NK-92 (cell line): Measurements from ENCODE around the gene C2CD2L.
"Not testable (repeated sequence)": the region's sequence is repeated elsewhere in the genome, so short reads cannot be mapped to it uniquely, and the experiment has no call there.

Source experiments
- DNase-seq: peaks from one replicate; lab custom pipeline; 2025; ENCODE audit not compliant: unreplicated experiment; lab: John Stamatoyannopoulos, UW

The C2CD2L gene

DNA sequence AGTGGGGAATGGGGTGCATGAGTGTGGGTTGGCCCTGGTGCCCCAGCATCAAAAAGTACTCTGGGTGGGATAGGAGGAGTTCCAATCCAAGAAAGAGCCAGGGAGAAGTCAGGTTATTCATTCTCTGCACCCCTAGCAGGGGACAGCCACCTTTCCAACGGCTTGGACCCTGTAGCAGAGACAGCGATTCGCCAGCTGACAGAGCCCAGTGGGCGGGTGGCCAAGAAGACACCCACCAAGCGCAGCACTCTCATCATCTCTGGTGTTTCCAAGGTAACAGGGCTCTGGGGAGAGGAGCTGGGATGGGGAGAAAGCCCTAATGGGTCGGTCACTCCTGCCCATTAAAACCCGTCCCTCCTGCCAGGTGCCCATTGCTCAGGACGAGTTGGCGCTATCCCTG, 6.6 kb downstream of the C2CD2L start:
- DNase-seq, result no peak

DNA sequence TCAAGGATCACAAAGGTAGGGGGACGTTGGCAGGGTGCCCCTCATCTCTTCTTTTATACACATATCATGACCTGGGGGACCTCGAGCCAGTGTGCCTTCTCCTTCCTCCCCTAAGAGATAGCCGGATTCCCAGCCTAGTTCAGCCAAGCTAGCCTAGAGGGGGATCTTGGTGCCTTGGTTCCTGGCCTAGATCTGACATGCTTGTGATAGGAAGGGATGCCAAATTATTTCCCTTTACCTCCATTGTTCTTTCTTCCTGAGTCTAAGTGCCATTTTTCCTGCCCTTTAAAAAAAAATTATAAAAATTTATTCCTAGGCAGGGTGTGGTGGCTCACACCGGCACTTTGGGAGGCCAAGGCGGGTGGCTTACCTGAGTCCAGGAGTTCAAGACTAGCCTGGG, 7.2 kb downstream of the C2CD2L start:
- DNase-seq, result no peak

DNA sequence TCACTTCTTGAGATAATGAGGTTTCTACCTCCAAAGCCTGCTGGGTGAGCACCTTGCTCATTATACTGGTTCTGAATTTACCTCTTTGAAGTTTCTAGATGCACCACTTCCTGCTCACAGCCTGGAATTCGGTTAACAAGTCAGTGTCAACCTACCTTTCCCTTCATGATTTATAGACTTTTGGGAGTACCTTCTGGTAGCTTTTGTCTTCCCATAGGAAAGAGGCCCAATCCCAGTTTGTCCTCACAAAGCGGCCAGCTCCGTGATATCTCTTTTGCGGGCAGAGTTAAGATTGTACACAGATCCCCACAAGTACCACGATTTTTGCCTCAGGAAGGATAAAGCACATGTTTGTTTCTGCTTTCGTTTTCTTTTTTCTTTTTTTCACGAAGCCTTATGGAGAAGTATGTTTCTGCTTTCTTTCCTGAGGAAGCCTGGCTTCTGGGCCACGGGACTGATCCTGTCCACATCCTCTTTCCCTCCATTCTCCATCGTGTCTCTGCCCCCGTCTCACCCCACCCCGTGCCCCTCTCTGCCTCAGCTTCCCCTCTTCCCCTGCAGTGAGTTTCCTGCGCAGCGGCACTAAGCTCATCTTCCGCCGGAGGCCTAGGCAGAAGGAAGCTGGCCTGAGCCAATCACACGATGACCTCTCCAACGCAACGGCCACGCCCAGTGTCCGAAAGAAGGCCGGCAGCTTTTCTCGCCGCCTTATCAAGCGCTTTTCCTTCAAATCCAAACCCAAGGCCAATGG, 8.5 kb downstream of the C2CD2L start:
- DNase-seq, result no peak

DNA sequence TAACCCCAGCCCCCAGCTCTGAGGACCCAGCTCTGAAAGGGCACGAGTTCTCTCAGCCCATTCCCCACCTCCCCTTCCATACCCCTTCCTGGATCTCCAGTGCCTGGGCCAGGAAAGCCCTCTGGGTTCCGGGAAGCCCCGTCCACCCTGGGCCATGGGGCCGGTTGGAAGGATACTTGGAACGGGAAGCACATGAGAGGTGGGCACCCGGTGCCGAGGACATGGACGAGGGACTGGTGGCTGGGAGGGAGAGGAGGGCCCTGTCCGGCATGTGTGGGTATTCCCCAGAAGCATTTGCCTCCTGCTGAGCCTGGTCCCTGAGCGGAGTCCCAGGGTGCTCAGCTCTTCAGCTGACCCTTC, 9.1 kb downstream of the C2CD2L start:
- DNase-seq, result no peak

DNA sequence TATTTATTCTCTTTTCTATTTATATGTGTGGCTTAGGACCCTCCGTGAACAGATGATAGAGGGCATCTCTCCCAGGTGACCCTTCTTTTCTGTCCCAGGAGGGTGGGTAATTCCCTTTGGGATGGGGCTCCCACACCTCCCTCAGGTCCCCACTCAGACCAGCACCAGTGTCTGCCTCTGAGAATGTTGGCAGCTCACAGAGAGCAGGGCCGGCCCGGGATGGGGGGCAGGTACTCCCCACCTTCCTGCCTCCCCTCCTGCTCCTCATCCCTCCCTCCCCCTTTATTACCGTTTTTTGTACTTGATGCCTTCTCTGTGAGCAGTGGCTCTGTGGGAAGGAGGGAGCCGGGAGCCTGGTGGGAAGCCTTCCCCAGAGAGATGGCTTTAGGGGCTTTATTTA, 9.5 kb downstream of the C2CD2L start:
- DNase-seq, result no peak

DNA sequence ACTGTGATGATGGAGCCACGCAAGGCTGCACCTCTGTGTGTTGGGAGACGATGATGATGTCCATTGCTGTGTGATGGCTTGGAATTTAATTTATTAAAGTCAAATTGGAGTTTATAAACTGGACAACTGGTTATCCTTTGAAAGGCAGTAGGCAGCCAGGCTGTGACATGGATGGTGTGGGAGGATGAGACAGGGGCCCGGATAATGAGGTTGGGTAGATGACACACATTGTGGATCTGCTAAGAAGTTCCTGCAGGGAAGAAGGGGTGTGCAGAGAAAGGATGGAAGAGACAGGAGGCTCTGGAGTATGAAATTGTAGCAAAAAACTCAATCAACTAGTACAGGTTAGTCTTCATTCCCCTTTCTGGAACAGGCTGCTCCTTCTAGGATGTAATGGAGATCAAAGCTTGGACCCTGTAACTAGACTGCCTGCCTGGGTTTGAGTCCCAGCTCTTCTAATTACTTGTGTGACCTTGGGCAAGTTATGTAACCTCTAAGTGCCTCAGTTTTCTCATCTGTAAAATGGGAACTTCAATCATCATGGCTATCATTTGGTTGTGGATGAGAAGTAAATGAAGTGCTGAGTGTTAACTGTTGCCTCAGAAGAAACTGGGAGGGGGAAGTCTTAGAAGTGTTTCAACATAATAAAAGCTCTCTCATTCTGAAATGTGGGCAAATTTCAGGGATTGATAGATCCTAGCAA, 10.0 kb downstream of the C2CD2L start:
- no peak for DNase-seq

DNA sequence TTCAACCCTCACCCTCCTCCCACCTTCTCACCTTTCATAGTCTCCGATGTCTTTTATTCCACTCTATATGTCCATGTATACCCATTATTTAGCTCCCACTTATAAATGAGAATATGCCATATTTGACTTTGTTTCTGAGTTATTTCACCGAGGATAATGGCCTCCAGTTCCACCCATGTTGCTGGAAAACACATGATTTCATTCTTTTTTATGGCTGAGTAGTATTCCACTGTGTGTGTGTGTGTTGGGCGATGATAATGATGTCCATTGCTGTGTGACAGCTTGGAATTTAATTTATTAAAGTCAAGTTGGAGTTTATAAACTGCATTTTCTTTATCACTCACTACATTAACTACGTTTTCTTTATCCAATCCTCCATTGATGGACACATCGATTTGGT, 11.1 kb downstream of the C2CD2L start:
- DNase-seq, result no peak

DNA sequence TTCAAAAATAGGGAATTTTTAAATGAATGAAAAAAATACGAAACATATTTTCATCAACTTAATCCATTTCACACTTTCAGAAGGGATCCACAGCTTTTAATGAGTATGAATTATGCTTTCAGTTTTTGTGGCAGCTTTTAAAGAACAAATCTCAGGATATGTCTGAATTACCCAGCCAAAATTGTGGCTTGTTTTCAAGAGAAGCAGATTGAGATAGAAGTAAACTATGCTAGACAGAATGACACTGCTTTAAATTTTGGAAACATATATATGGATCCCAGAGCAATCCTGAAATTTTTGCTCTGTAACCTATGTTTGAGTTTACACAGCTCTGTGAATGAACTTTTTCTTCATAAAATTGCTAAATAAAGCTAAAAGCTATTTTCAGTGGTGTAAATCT, 11.8 kb downstream of the C2CD2L start:
- no peak for DNase-seq

DNA sequence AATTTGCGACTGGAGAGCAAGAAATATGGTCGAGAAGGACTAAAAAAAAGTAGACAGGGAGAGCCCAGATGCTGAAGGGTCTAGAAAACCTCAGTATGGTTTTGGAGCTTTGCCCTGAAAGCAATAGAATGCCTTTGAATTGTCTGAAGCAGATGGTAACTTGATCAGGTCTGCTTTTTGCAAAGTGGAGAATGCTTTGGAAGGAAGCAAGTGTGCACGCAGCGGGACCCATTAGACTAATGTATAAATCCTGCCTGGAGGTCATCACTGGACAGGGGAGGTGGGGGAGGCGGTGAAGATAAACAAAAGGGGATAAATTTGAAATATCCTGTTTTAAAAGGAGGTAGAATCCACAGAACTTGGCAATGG, 13.5 kb downstream of the C2CD2L start:
- DNase-seq, result no peak

DNA sequence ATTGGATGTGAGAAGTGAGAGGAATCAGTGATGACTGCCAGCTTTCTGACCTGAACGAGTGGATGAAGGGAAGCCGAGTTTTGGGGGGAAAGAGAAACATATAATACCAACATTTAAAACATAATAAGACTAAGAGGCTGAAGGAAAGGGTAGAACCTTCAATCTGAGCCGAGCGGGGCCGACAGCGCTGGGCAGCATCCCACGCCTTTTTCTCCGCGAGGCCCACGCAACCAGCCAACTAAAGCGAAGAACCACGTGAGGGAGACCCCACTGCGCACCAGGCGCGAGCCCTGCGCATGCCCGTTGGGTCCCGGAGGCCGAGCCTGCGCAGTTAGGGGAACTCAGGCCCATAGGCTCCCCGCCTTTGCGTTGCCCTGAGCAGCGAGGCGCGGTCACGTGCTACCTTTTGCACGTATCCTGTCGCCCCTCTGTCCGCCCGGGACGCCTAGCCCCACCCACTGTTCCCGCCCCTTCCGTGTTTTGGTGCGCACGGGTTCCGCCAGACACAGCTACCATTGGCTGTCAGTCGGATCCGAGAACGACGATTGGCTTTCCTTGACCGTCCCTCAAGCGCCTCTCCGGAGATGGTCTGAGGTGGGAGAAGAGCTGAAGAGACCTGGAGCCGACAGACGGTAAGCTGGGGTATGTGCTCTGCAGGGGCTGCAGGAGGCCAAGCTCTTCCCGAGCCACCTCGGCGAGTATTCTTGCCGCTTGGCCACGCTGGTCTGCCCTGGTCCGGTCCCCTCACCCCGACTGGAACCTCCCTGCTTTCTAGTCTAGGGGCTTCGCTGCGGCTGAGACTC, 14.1 kb downstream of the C2CD2L start, which contains the start of gene HINFP:
HINFP (plus strand) TSS at position 573 of the 803 bp plus-strand sequence. CDS start 5,365 bp downstream, outside the sequence.
- DNase-seq, result peak; percentile 98

DNA sequence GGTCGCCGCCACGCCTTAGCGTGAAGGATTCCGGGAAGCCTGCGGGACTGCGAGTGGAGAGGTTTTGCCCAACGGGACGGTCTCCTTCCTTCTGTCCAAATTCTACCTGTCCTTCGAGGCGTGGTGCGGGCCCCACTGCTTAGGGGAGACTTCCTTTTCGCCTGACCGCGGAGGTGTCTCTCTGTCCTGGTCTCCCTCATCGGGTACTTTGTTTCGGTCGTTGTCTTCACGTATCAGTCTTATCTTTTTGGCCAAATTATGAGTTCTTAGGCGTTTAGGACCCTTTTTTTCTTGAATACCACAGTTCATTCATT, 14.6 kb downstream of the C2CD2L start:
- no peak for DNase-seq

DNA sequence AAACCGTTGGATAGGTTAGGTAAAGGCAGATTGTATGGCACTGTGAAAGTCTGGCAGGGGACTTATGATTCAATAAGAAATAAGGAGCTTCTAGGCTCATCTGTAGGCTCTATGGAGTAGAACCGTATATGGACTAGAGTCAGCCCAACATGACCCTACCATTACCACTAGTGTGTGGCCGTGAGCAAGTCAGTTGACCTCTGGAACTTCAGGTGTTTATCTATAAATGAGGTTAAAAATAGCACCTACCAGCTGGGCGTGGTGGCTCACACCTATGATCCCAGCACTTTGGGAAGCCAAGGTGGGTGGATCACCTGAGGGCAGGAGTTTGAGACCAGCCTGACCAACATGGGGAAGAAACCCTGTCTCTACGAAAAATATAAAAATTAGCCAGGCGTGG, 18.7 kb downstream of the C2CD2L start:
- no peak for DNase-seq

DNA sequence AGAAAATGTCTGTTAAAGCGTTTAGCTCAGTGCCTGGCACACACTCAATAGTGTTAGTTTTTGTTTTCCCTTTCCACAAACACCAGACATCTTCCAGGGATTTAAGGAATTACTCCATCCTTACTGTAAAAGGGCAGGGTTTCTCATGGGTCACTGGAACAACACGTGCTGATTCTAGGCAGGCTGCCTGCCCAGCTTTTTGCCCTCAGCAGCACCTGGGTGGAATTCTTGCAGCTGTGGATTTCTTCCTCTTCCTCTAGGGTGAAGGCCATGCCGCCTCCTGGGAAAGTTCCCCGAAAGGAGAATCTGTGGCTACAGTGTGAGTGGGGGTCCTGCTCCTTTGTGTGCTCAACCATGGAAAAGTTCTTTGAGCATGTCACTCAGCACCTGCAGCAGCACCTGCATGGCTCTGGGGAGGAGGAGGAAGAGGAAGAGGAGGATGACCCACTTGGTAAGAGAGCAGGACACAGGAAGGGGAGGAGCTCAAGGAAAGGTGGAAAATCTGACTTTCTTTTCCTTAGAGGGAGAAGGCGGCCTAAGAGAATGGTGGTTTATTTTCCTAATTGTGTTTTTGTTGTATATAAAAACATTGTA, 19.6 kb downstream of the C2CD2L start:
- no peak for DNase-seq

DNA sequence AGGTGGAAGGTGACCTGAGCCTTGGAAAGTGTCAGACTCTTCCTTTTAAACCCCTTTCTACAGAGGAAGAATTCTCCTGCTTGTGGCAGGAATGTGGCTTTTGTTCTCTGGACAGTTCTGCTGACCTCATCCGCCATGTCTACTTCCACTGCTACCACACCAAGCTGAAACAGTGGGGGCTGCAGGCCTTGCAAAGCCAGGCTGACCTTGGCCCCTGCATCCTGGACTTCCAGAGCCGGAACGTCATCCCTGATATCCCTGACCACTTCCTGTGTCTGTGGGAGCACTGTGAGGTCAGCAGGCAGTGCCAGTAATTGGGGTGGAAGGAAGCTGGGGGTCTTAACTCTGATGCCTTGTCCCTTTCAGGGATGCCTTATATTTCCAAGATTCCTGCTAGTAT, 23.5 kb downstream of the C2CD2L start:
- DNase-seq, result no peak

DNA sequence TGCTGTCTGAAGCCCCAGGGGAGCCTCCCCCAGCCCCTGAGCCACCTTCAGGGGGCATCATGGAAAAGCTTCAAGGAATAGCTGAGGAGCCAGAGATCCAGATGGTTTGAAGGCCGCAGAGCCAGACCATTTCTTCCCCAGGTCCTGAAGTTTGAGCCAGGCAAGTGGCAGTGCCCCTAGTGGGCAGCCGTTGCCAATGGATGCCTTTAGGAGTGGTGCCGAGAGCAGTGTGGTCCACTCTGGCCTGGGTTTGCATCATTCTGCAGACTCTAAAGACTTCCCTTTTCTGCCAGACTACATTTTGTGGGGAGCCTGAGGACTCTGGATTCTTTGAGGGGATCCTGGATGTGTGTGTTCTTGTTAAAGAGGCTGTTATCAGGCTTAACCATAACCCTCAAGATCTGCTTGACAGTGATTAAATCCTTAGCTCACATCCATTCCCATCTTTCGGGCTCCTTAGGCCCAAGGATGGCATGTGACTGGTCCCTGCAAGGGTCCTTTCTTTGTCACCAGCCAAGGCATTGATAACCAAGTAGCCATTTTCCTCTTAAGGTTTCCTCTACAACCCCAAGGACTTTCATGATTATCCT, 27.3 kb downstream of the C2CD2L start:
- no peak for DNase-seq

DNA sequence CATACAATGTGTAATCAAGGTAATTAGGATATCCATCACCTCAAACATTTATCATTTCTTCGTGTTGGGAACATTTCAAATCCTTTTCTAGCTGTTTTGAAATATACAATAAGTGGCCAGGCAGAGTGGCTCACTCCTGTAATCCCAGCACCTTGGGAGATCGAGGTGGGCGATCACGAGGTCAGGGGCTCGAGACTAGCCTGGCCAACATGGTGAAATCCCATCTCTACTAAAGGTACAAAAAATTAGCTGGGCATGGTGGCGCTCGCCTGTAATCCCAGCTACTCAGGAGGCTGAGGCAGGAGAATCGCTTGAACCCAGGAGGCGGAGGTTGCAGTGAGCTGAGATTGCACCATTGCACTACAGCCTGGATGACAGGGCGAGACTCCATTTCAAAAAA, 32.1 kb downstream of the C2CD2L start:
- DNase-seq, result not testable (repeated sequence)

DNA sequence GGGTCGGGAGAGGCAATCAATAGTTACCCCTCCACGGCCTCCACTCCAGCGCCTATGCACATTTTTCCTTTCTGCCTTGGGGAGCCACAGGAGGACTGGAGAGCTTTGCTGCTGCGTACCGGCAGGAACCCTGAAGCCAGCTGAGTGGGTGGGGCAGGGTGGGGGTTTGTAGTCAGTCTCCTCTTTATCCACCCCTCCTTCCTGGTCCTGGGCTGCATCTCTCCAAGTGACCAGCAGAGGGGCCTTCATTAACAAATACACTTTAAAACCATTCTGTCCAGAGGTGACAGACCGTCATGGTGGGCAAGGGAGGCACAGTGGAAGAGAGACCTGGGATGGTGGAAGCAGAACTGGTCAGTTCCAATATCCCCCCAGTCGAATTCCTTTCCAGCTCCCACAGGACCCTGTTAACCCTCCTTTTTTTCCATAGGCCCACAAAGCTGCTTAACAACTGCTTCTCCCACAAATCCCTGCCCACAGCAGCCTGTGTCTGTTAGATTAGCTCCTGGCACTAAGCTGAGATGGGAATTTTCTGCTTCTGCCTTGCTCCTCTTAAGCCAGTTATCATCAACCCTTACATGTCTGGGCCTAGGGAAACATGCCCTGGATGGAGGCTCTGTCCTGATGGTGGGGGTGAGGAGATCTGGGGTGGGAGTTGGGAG, 37.8 kb downstream of the C2CD2L start:
- no peak for DNase-seq

DNA sequence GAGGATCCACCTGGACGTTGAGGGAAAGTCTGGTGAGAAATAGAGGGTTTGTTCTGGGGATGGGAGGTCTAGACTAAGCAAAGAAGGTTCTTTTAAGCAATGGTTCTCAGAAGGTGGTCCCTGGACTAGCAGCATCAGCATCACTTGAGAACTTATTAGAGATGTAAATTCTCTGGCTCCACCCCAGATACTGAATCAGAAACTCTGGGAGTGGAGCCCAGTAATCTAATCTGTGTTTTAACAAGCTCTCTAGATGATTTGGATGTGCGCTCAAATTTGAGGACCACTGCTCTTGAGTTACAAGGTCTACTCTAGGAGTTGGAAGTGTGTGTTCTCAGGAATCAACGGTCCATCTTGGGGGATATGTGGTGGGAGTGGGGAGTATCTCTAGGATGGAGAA, 38.4 kb downstream of the C2CD2L start:
- DNase-seq, result no peak

DNA sequence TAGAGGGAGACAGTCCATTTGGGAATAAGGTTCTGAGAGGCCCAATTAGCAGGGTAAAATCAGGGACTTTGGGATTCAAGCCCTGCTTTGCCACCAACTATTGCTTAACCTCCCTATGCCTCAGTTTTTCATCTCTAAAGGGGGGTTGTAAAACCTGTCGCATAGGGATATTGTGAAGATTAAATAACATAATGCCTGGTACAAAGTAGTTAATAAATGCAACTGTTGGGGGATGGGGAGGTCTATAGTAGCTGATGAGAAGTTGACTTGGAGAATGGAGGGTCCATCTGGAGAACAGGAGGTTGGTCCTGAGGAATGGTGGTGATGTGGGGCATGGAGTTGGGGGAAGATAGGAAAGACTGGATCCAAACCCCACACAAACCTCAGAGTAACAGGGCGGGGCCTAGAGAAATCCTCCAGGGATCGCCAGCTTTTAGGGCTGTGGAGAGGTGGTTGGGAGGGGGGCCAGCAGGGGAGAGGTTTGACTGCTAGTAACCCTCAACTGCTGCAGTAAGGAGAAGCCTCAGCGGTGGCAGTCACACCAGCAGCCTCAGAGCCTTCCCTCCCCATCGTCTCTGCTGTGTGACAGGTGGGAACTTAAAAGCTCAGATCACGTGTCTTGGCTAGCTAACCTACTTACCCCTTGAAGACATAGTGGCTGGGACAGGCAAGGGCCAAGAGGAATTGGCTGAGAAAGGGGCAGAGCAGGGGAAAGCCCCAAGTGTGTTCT, 40.6 kb downstream of the C2CD2L start:
- no peak for DNase-seq

DNA sequence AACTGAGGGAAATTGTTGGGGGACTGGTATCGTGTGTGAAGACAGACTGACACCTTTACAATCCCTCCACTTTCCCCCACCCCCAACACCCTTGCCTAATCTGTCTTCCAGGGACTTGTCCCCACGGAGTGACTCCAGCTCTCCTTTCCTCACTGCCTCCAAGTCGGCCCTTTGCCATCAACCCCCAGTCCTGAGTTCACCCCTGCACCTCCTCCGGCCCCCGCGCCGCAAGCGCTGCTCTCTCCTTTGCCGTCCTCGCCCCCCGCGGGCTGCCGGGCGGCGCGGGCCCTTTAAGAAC, 41.5 kb downstream of the C2CD2L start:
- DNase-seq, result no peak
